ENCODE data around the gene FLT4. TPM values are rescaled to one million over a fixed set of nuclear protein-coding genes. Genes with fewer than 3 reads are reported as not detected.

FLT4 gene
- total RNA-seq, 1 donor from 2014 or later: 26.8 TPM

Other genes with a start within 250 kb of the FLT4 start
- gene CNOT6, start 155.2 kb downstream of the FLT4 start, total RNA-seq: 14.8 TPM
- 0.71 TPM for gene SCGB3A1, start 58.1 kb downstream of the FLT4 start, total RNA-seq
- gene OR2Y1, start 90.5 kb upstream of the FLT4 start, total RNA-seq: not detected
- 380 TPM for gene MGAT1, start 153.2 kb upstream of the FLT4 start, total RNA-seq
- gene ZFP62, start 211.7 kb upstream of the FLT4 start, total RNA-seq: 9.1 TPM
- 0.96 TPM for gene BTNL8, start 249.6 kb upstream of the FLT4 start, total RNA-seq